Measurements from ENCODE around the gene TAGAP.

The TAGAP gene

GRCh38 chr6:158991017-158991723 lies 53.6 kb downstream of the TAGAP start:
- TF ChIP-seq GATA3 (IDR thresholded peaks at IDR 0.05; ENCODE audit: low read depth, low read length) (no peak), GATA2 (IDR thresholded peaks at IDR 0.05; ENCODE audit: low read depth, low read length) (no peak)

GRCh38 chr6:158988477-158988876 lies 56.3 kb downstream of the TAGAP start:
- TF ChIP-seq GATA2 (IDR thresholded peaks at IDR 0.05; ENCODE audit: low read depth, low read length) (no peak), GATA3 (IDR thresholded peaks at IDR 0.05; ENCODE audit: low read depth, low read length) (no peak)

DNA sequence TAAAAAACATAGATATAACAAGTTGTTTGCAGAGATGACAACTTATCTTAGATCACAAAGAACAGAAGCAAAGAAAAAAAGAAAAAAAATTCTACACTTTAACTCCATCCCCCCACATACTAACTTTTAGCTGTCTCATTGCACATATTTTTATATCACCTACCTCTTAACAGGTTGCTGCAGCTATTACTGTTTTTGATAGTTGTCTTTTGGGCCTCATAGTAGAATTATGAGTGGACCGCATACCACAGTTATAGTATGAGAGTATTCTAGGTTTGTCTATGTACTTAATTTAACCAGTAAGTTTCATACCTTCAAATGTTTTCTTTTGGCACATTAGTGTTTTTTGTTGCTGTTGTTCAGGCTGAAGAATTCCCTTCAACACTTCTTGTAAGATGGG lies 57.1 kb downstream of the TAGAP start:
- no peak for TF ChIP-seq GATA3 (IDR thresholded peaks at IDR 0.05; ENCODE audit: low read depth, low read length)
- no peak for TF ChIP-seq GATA2 (IDR thresholded peaks at IDR 0.05; ENCODE audit: low read depth, low read length)

Measured in SH-SY5Y (cell line).